22Rv1 (cell line): ENCODE data around the gene MSMP.

Experiments used
- CTCF ChIP-seq: fragments of 450-650 bp; IDR thresholded peaks from 2 replicates; pipeline ENCODE4 v1.5.1; 2017; ENCODE audit warnings: mild to moderate bottlenecking
- ZFX ChIP-seq: fragments of 450-650 bp; IDR thresholded peaks from 2 replicates; pipeline ENCODE4 v1.6.1; 2017; ENCODE audit warnings: antibody characterized with exemption, borderline replicate concordance

- TF ChIP-seq ZFX (no peak), CTCF (no peak)
These were observed 37.8 kb downstream of the MSMP start for GRCh38 chr9:35716230-35716629.
